Measurements from ENCODE around the gene RNF113B. TPM values are rescaled to one million over a fixed set of nuclear protein-coding genes. Genes with fewer than 3 reads are reported as not detected.

The RNF113B gene
- total RNA-seq, 1 donor from 2014 or later: not detected

DNA sequence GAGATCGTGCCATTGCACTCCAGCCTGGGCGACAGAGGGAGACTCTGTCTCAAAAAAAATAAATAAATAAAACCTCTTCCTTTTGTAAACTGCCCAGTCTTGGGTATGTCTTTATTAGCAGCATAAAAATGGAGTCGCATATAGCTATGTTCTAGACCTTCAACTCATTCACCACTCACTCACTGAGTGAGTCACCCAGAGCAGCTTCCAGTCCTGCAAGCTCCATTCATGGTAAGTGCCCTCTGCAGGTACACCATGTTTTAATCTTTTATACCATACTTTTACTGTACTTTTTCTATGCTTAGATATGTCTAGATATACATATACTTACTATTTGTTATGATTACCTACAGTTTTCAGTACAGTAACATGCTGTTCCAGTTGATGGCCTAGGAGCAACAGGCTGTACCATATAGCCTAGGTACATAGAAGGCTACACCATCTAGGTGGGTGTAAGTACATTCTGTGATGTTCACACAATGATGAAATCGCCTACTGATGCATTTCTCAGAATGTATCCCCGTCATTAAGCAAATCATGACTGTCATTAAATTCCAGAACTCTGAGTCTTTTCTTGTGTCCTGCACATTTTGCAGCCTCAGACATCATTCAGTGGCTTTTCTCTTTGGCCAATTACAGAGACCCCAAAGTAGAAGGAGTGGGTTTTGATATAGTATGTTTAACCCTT is 47.9 kb downstream of the RNF113B start:
- H3K9me3 Mint-ChIP-seq: peaks cover 8% of the 10 kb centered on the region

More for the DNA sequence above, 47.9 kb downstream of the RNF113B start:
- Mint-ChIP-seq H3K27me3 (peaks cover 5% of the 10 kb centered on the region), H3K4me3 (no peak overlapping the region), H3K36me3 (peaks cover 3% of the 10 kb centered on the region), H3K27ac (no peak overlapping the region), H3K4me1 (ENCODE audit: unreplicated experiment) (no peaks in the 10 kb centered on the region)
- no peak for DNase-seq (ENCODE audit: extremely low spot score, unreplicated experiment)
- TF ChIP-seq CTCF (conservative IDR thresholded peaks at IDR 0.05): no peak

Small RNA genes lying within 50 kb of the gene (microRNA-seq; reads per million reads assigned to microRNA genes)
- gene MIR3170: not detected

Other genes starting within 250 kb of the RNF113B start
- 136 and 202 TPM in 2 replicates for gene IPO5, start 223.6 kb downstream of the RNF113B start, total RNA-seq (ENCODE audit: low replicate concordance)
- gene FARP1, start 34.2 kb downstream of the RNF113B start, total RNA-seq (ENCODE audit: low replicate concordance): 195 and 301 TPM in 2 replicates